Transverse colon (tissue), 4 donors: ENCODE data around the gene TMEM132D. TPM values are rescaled to one million over a fixed set of nuclear protein-coding genes. Genes with fewer than 3 reads are reported as not detected.

Source experiments
- DNase-seq: peaks from one replicate; pipeline ENCODE4 v3.0.0-alpha.2; 2019
- H3K27ac ChIP-seq, 4 donors: fragments of 200-600 bp; sonication (generic); 2 replicates each; pipeline ENCODE4 v1.5.1; 2016 to 2018; ENCODE audit warnings: inconsistent platforms in 4 of 4
- H3K27me3 ChIP-seq: fragments of 200-600 bp; sonication (generic); 2 replicates; pipeline ENCODE4 v1.5.1; 2017; ENCODE audit warnings: inconsistent platforms
- H3K36me3 ChIP-seq, 4 donors: fragments of 200-600 bp; sonication (generic); 2 replicates each; pipeline ENCODE4 v1.5.1; 2017 to 2019; ENCODE audit warnings: inconsistent platforms in 4 of 4
- H3K4me1 ChIP-seq, 4 donors: fragments of 200-600 bp; sonication (generic); 2 replicates each; pipeline ENCODE4 v1.5.1; 2017 to 2020; ENCODE audit warnings: inconsistent platforms in 4 of 4
- H3K4me3 ChIP-seq, 4 donors: fragments of 200-600 bp; sonication (generic); 1 replicate in 1 of 4; 2 replicates in 3 of 4; pipeline versions ENCODE4 v1.5.1 to v1.6.1; 2017 to 2019; ENCODE audit warnings: inconsistent platforms in 4 of 4
- H3K9me3 ChIP-seq, 2 donors: fragments of 200-600 bp; sonication (generic); 2 replicates each; pipeline ENCODE4 v1.5.1; 2017 to 2019; ENCODE audit warnings: inconsistent platforms in 2 of 2
- CTCF ChIP-seq, 5 experiments: fragments of 200-600 bp in 3 of 5; fragments of 450-650 bp in 2 of 5; sonication (generic) in 3 of 5; IDR thresholded peaks; 1 replicate in 2 of 5; 2 replicates in 3 of 5; pipeline ENCODE4 v1.5.1; 2016 to 2017; ENCODE audit warnings: antibody characterized with exemption in 5 of 5, inconsistent platforms in 3 of 5, mild to moderate bottlenecking in 2 of 5, moderate library complexity in 1 of 5
- EP300 ChIP-seq: sonication (generic); formaldehyde crosslinking; IDR thresholded peaks from one replicate; pipeline ENCODE4 v1.6.1; 2017; ENCODE audit warnings: antibody characterized with exemption, low read depth
- POLR2A ChIP-seq: fragments of 450-650 bp; IDR thresholded peaks from one replicate; pipeline ENCODE4 v1.6.1; 2016; ENCODE audit warnings: antibody characterized with exemption, mild to moderate bottlenecking, moderate library complexity
- POLR2AphosphoS5 ChIP-seq, 3 donors: sonication (generic); formaldehyde crosslinking; IDR thresholded peaks; one replicate each; pipeline ENCODE4 v1.6.1; 2016; ENCODE audit warnings: antibody characterized with exemption in 3 of 3
- WGBS, 2 donors: methylation state at CpG; one replicate each; pipeline ENCODE4 v1.1.5; 2018; ENCODE audit warnings: low coverage in 1 of 2; 5-methylcytosine and 5-hydroxymethylcytosine counted together
- in situ Hi-C, 4 donors: fragments of 200-750 bp; cut with MboI; loops; one replicate each; pipeline versions ENCODE4 v1.15.0 to v1.15.1; 2017; ENCODE audit warnings: low sequenced_read_pairs in 3 of 4, low pct_ligation_motif_present in 1 of 4, low pct_unique_long_range_greater_than_20kb in 1 of 4
- intact Hi-C: fragments of 100-400 bp; cut with DNase I; formaldehyde crosslinking; loops from one replicate; pipeline ENCODE4 v1.15.1; 2023; ENCODE audit warnings: low total_unique reads
- total RNA-seq, 4 donors: library from RNA; depleted of rRNA; stranded (reverse); fragments of >200 nt; gene quantifications; one replicate each; pipeline ENCODE4 v1.1.0, GENCODE V29; 2016

The TMEM132D gene
- total RNA-seq, 4 donors from 2014 or later = 0.48 to 0.55 TPM; not detected in 2

DNA sequence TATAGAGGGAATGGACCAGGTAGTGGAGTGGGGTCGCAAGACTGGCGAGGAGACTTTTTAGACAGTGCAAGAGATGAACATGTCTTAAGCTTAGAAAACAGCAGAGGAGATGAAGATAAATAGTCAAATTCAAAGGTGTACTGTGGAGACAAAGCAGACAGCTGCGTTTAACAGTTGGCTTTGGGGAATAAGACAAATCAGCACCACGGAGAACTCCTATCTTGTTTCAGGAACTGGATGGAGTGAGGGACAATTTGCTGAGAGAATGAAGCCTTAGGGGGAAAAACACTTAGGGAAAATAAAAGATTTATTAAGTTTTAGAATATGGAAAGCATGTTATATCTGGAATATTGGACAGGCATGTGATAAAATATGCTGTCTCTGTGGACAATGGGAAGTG is 591.8 kb downstream of the TMEM132D start:
- Histone ChIP-seq H3K4me1 (no peaks in the 10 kb centered on the region), H3K27me3 (no peaks in the 10 kb centered on the region), H3K9me3 (peaks cover 0 to 6% of the 10 kb centered on the region in 2 donors), H3K27ac (no peak overlapping the region), H3K4me3 (no peak overlapping the region), H3K36me3 (no peaks in the 10 kb centered on the region)
- intact Hi-C loops = no loop called here
- no peak for DNase-seq
- in situ Hi-C loops = no loop called here
- TF ChIP-seq CTCF (IDR thresholded peaks at IDR 0.05) (no peak), POLR2A (no peak), EP300 (no peak), POLR2AphosphoS5 (IDR thresholded peaks at IDR 0.05) (no peak)
- 52 to 62% methylated on average over 3 to 4 of the region's 4 CpGs for WGBS, 2 donors

- H3K36me3 ChIP-seq = no peaks in the 10 kb centered on the region
- intact Hi-C loops (no loop called here), in situ Hi-C loops (no loop called here)
- peaks cover 0 to 6% of the 10 kb centered on the region in 2 donors for H3K9me3 ChIP-seq
- H3K4me3 ChIP-seq = no peak overlapping the region
- no peak for DNase-seq
- no peaks in the 10 kb centered on the region for H3K4me1 ChIP-seq
- H3K27ac ChIP-seq = no peak overlapping the region
- TF ChIP-seq POLR2AphosphoS5 (IDR thresholded peaks at IDR 0.05) (no peak), EP300 (no peak), CTCF (IDR thresholded peaks at IDR 0.05) (no peak), POLR2A (no peak)
- no peaks in the 10 kb centered on the region for H3K27me3 ChIP-seq
- WGBS, 2 donors = 78 to 81% methylated on average over 2 of the region's 2 CpGs
Measured at GRCh38 chr12:129310346-129310745, 593.5 kb downstream of the TMEM132D start.

- Histone ChIP-seq H3K36me3 (no peaks in the 10 kb centered on the region), H3K27ac (no peak overlapping the region), H3K9me3 (no peaks in the 10 kb centered on the region), H3K4me1 (no peaks in the 10 kb centered on the region), H3K27me3 (no peaks in the 10 kb centered on the region), H3K4me3 (no peak overlapping the region)
- WGBS, 2 donors = 69 to 73% methylated on average over 4 of the region's 4 CpGs
- intact Hi-C loops = no loop called here
- in situ Hi-C loops = no loop called here
- no peak for DNase-seq
- TF ChIP-seq CTCF (IDR thresholded peaks at IDR 0.05) (no peak), POLR2AphosphoS5 (IDR thresholded peaks at IDR 0.05) (no peak), POLR2A (no peak), EP300 (no peak)
Measured at GRCh38 chr12:129305851-129306250, 598.0 kb downstream of the TMEM132D start.

DNA sequence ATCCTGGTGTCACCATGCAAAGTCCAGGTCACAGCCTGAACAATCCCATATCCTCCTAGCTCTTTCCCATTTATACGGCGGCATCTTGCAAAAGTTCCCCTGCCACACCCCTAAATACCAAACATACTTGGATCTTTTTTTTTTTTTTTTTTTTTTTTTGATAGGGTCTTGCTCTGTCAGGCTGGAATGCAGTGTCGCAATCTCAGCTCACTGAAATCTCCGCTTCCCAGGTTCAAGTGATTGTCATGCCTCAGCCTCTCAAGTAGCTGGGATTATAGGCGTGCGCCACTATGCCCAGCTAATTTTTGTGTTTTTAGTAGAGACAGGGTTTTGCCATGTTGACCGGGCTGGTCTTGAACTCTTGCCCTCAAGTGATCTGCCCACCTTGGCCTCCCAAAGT is 599.3 kb downstream of the TMEM132D start:
- H3K27me3 ChIP-seq = no peaks in the 10 kb centered on the region
- DNase-seq = no peak
- H3K9me3 ChIP-seq = no peaks in the 10 kb centered on the region
- H3K4me1 ChIP-seq = no peaks in the 10 kb centered on the region
- no peak overlapping the region for H3K4me3 ChIP-seq
- H3K27ac ChIP-seq = no peak overlapping the region
- 85 to 96% methylated on average over 2 to 7 of the region's 7 CpGs for WGBS, 2 donors
- no peaks in the 10 kb centered on the region for H3K36me3 ChIP-seq
- intact Hi-C loops = no loop called here
- TF ChIP-seq POLR2AphosphoS5 (IDR thresholded peaks at IDR 0.05) = no peak
- no peak for TF ChIP-seq EP300
- TF ChIP-seq CTCF (IDR thresholded peaks at IDR 0.05) = no peak
- TF ChIP-seq POLR2A = no peak
- in situ Hi-C loops = no loop called here
